AG04449 (cell line): ENCODE data around the gene IL12A.
A peak's percentile ranks its signal among the peaks of the same experiment; 100 is the strongest.

Source experiments
- CTCF ChIA-PET: fragments of 350-600 bp; formaldehyde crosslinking; extraction: SDS; loops from one replicate; lab custom pipeline; 2021; ENCODE audit warnings: antibody characterized with exemption; lab: Yijun Ruan, JAX
- POLR2A ChIA-PET: fragments of 400-600, 350-600 bp; formaldehyde crosslinking; extraction: SDS; loops from one replicate; lab custom pipeline; 2020; ENCODE audit warnings: antibody characterized with exemption, inconsistent platforms; lab: Yijun Ruan, JAX
- DNase-seq: peaks from one replicate; pipeline ENCODE4 v3.0.0-alpha.2; 2010; ENCODE audit warnings: low read depth, low spot score
- H3K4me3 ChIP-seq: 2 replicates; pipeline ENCODE4 v1.5.1; 2011; ENCODE audit warnings: low read depth, mild to moderate bottlenecking, control low read depth, low read length
- CTCF ChIP-seq: IDR thresholded peaks from one replicate; pipeline ENCODE4 v1.5.1; 2011; ENCODE audit warnings: mild to moderate bottlenecking, moderate library complexity, low read length, control low read depth, inconsistent platforms; ENCODE audit not compliant: insufficient read depth; ENCODE audit errors: missing control alignments

The IL12A gene

GRCh38 chr3:160003520-160004128, 15.0 kb downstream of the IL12A start:
- no peak for DNase-seq
- H3K4me3 ChIP-seq: no peak overlapping the region
- peak; percentile 65 for TF ChIP-seq CTCF
- ChIA-PET CTCF (interaction anchor here (0.5 to 16.6 kb wide), 30 partner anchors 9 to 754 kb away, joined by 3 to 683 read pairs (median 4); partner anchors contain the start of genes IL12A and SCHIP1), POLR2A (no interaction called here)

GRCh38 chr3:160005004-160005403, 16.4 kb downstream of the IL12A start:
- ChIA-PET POLR2A (no interaction called here), CTCF (interaction anchor here (0.9 to 16.6 kb wide), 32 partner anchors 11 to 745 kb away, joined by 3 to 683 read pairs (median 11); partner anchors contain the start of genes IL12A and SCHIP1)
- DNase-seq: no peak
- no peak for TF ChIP-seq CTCF
- H3K4me3 ChIP-seq: no peak overlapping the region

- TF ChIP-seq CTCF: peak; percentile 76
- ChIA-PET CTCF (interaction anchor here (0.6 to 16.6 kb wide), 75 partner anchors 8 to 1160 kb away, joined by 3 to 683 read pairs (median 6); partner anchors contain the start of genes IL12A, SCHIP1 and TRIM59), POLR2A (interaction anchor here (0.8 to 0.9 kb wide), 2 partner anchors 122 to 243 kb away, joined by 3 to 5 read pairs; no protein-coding TSS in a partner anchor)
- DNase-seq: peak; percentile 24
- H3K4me3 ChIP-seq: no peak overlapping the region
Observed at GRCh38 chr3:160006282-160007163, 17.9 kb downstream of the IL12A start.

- H3K4me3 ChIP-seq: no peak overlapping the region
- ChIA-PET POLR2A (no interaction called here), CTCF (interaction anchor here (0.6 to 16.6 kb wide), 10 partner anchors 18 to 404 kb away, joined by 3 to 683 read pairs (median 3); partner anchors contain the start of genes IL12A and SCHIP1)
- no peak for TF ChIP-seq CTCF
- no peak for DNase-seq
Observed at GRCh38 chr3:160008961-160009360, 20.3 kb downstream of the IL12A start.

- no peak for DNase-seq
- no peak overlapping the region for H3K4me3 ChIP-seq
- no peak for TF ChIP-seq CTCF
- CTCF ChIA-PET: interaction anchor here (0.7 to 16.6 kb wide), 8 partner anchors 19 to 178 kb away, joined by 3 to 683 read pairs (median 44); partner anchors contain the start of genes IL12A and SCHIP1
- POLR2A ChIA-PET: no interaction called here
Observed at GRCh38 chr3:160009525-160009924, 20.9 kb downstream of the IL12A start.
